Neural cell (in vitro differentiated cells): ENCODE data around the gene ACSS2. TPM values are rescaled to one million over a fixed set of nuclear protein-coding genes. Genes with fewer than 3 reads are reported as not detected.

Experiments
- H2AFZ ChIP-seq: fragments of 200-600, 300-800 bp; sonication (generic), shearing (Covaris generic); 2 replicates; pipeline ENCODE4 v1.6.0; 2014; ENCODE audit warnings: low read depth, mild to moderate bottlenecking, antibody characterized with exemption, low read length, moderate library complexity
- H3F3A ChIP-seq: fragments of 200-600 bp; shearing (Covaris generic); 2 replicates; pipeline ENCODE4 v1.6.1; 2016; ENCODE audit warnings: mild to moderate bottlenecking, moderate library complexity, mixed read lengths, antibody characterized with exemption, low read length; ENCODE audit not compliant: insufficient read depth, poor library complexity, severe bottlenecking
- H3K27ac ChIP-seq: fragments of 200-600, 300-800 bp; sonication (generic), shearing (Covaris generic); 2 replicates; pipeline ENCODE4 v1.5.1; 2014; ENCODE audit warnings: mild to moderate bottlenecking, low read length, moderate library complexity
- H3K27me3 ChIP-seq: fragments of 300-800, 200-600 bp; sonication (generic), shearing (Covaris generic); 2 replicates; pipeline ENCODE4 v1.6.0; 2014; ENCODE audit warnings: mild to moderate bottlenecking, low read depth, low read length, moderate library complexity; ENCODE audit not compliant: insufficient read depth
- H3K36me3 ChIP-seq: fragments of 300-800, 200-600 bp; sonication (generic), shearing (Covaris generic); 2 replicates; pipeline ENCODE4 v1.5.1; 2014; ENCODE audit warnings: mild to moderate bottlenecking, antibody characterized with exemption, low read length, moderate library complexity; ENCODE audit not compliant: insufficient read depth
- H3K4me2 ChIP-seq: fragments of 300-800, 200-600 bp; sonication (generic), shearing (Covaris generic); 2 replicates; pipeline ENCODE4 v1.6.0; 2014; ENCODE audit warnings: mild to moderate bottlenecking, low read length
- H3K4me3 ChIP-seq: fragments of 300-800, 200-600 bp; sonication (generic), shearing (Covaris generic); 2 replicates; pipeline ENCODE4 v1.5.1; 2014; ENCODE audit warnings: mild to moderate bottlenecking, low read length, moderate library complexity
- H3K79me2 ChIP-seq: fragments of 200-600 bp; shearing (Covaris generic); replicated peaks from 2 replicates; pipeline ENCODE4 v1.6.0; 2014; ENCODE audit warnings: mild to moderate bottlenecking, low read length, moderate library complexity; ENCODE audit not compliant: insufficient read depth
- H3K9ac ChIP-seq: fragments of 300-800, 200-600 bp; sonication (generic), shearing (Covaris generic); 2 replicates; pipeline ENCODE4 v1.6.1; 2016; ENCODE audit warnings: mild to moderate bottlenecking, low read length, mixed read lengths
- H3K9me2 ChIP-seq: fragments of 200-600 bp; shearing (Covaris generic); 2 replicates; pipeline ENCODE4 v1.6.1; 2016; ENCODE audit warnings: mild to moderate bottlenecking, low read length, mixed read lengths; ENCODE audit not compliant: insufficient read depth
- H3K9me3 ChIP-seq: fragments of 200-600, 300-800 bp; sonication (generic), shearing (Covaris generic); 2 replicates; pipeline ENCODE4 v1.6.1; 2016; ENCODE audit warnings: mild to moderate bottlenecking, mixed run types, low read length, moderate library complexity, mixed read lengths
- H4K20me1 ChIP-seq: fragments of 200-600 bp; shearing (Covaris generic); 2 replicates; pipeline ENCODE4 v1.6.1; 2016; ENCODE audit warnings: mild to moderate bottlenecking, mixed run types; ENCODE audit not compliant: insufficient read depth
- EP300 ChIP-seq: fragments of 450-650 bp; conservative IDR thresholded peaks from 2 replicates; pipeline ENCODE4 v1.6.1; 2014; ENCODE audit warnings: antibody characterized with exemption, mild to moderate bottlenecking, moderate library complexity; ENCODE audit not compliant: poor library complexity, severe bottlenecking
- EZH2 ChIP-seq: fragments of 200-600, 300-800 bp; shearing (Covaris generic), sonication (generic); IDR thresholded peaks from 2 replicates; pipeline ENCODE4 v1.6.1; 2014; ENCODE audit warnings: antibody characterized with exemption, low read length, borderline replicate concordance, mild to moderate bottlenecking; ENCODE audit not compliant: insufficient read depth, poor library complexity, severe bottlenecking
- MXI1 ChIP-seq: fragments of 450-650 bp; conservative IDR thresholded peaks from 2 replicates; pipeline ENCODE4 v1.6.1; 2014; ENCODE audit warnings: antibody characterized with exemption, mild to moderate bottlenecking; ENCODE audit not compliant: poor library complexity, severe bottlenecking
- POLR2AphosphoS5 ChIP-seq: IDR thresholded peaks from 2 replicates; pipeline ENCODE4 v1.6.1; 2012
- RAD21 ChIP-seq: fragments of 450-650 bp; conservative IDR thresholded peaks from 2 replicates; pipeline ENCODE4 v1.6.1; 2014; ENCODE audit warnings: antibody characterized with exemption, mild to moderate bottlenecking, moderate library complexity
- SMC3 ChIP-seq: fragments of 450-650 bp; conservative IDR thresholded peaks from 2 replicates; pipeline ENCODE4 v1.6.1; 2014; ENCODE audit warnings: antibody characterized with exemption, mild to moderate bottlenecking, moderate library complexity; ENCODE audit not compliant: poor library complexity
- TAF1 ChIP-seq: IDR thresholded peaks from 2 replicates; pipeline ENCODE4 v1.6.1; 2012; ENCODE audit warnings: low read depth
- polyA plus RNA-seq: library from polyadenylated mRNA; depleted of rRNA; stranded (reverse); fragments of >200 nt; gene quantifications from 2 replicates; pipeline ENCODE4 v1.2.3, GENCODE V29; 2014
- TF ChIP-seq, protein P1 (sequence below): IDR thresholded peaks from 2 replicates; pipeline ENCODE4 v1.6.1; 2012; ENCODE audit warnings: borderline replicate concordance
- TF ChIP-seq, protein P2 (sequence below): fragments of 450-650 bp; IDR thresholded peaks from 2 replicates; pipeline ENCODE4 v1.5.1; 2014; ENCODE audit warnings: antibody characterized with exemption, mild to moderate bottlenecking, moderate library complexity; ENCODE audit not compliant: poor library complexity, severe bottlenecking

Gene ACSS2
- polyA plus RNA-seq, 1 donor from 2014 or later, result 12.3 TPM

DNA sequence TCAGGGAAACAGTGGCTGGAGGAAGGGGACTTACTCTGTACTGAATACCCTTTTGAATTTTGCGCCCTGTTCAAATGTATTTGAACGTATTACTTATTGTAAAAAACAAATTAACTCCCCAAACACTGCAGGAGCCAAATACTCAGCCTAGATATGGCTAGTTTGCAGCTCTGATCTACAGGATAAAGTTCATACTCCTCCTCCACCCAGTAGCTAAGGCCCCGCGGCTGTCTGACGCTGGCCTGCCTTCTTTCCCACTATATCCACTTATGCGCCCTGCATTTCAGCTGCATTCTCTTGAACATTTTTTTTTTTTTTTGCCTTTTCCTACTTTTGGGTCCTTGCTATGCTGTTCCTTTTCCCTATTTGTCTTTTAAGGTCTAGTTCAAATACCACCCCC lies 72.7 kb downstream of the ACSS2 start:
- Histone ChIP-seq H3K27ac (no peak overlapping the region), H3K9ac (no peak overlapping the region), H3K9me3 (no peaks in the 10 kb centered on the region), H3K36me3 (no peaks in the 10 kb centered on the region), H3K79me2 (no peaks in the 10 kb centered on the region), H2AFZ (no peak overlapping the region), H3K4me3 (no peak overlapping the region), H3K4me2 (no peak overlapping the region), H3K9me2 (no peaks in the 10 kb centered on the region), H3K27me3 (no peaks in the 10 kb centered on the region), H3F3A (no peaks in the 10 kb centered on the region), H4K20me1 (no peaks in the 10 kb centered on the region)
- TF ChIP-seq, protein P1, sequence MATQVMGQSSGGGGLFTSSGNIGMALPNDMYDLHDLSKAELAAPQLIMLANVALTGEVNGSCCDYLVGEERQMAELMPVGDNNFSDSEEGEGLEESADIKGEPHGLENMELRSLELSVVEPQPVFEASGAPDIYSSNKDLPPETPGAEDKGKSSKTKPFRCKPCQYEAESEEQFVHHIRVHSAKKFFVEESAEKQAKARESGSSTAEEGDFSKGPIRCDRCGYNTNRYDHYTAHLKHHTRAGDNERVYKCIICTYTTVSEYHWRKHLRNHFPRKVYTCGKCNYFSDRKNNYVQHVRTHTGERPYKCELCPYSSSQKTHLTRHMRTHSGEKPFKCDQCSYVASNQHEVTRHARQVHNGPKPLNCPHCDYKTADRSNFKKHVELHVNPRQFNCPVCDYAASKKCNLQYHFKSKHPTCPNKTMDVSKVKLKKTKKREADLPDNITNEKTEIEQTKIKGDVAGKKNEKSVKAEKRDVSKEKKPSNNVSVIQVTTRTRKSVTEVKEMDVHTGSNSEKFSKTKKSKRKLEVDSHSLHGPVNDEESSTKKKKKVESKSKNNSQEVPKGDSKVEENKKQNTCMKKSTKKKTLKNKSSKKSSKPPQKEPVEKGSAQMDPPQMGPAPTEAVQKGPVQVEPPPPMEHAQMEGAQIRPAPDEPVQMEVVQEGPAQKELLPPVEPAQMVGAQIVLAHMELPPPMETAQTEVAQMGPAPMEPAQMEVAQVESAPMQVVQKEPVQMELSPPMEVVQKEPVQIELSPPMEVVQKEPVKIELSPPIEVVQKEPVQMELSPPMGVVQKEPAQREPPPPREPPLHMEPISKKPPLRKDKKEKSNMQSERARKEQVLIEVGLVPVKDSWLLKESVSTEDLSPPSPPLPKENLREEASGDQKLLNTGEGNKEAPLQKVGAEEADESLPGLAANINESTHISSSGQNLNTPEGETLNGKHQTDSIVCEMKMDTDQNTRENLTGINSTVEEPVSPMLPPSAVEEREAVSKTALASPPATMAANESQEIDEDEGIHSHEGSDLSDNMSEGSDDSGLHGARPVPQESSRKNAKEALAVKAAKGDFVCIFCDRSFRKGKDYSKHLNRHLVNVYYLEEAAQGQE, result no peak
- TF ChIP-seq TAF1 (no peak), EZH2 (no peak), POLR2AphosphoS5 (no peak), RAD21 (no peak), MXI1 (no peak), SMC3 (no peak), EP300 (no peak)
- TF ChIP-seq, protein P2, sequence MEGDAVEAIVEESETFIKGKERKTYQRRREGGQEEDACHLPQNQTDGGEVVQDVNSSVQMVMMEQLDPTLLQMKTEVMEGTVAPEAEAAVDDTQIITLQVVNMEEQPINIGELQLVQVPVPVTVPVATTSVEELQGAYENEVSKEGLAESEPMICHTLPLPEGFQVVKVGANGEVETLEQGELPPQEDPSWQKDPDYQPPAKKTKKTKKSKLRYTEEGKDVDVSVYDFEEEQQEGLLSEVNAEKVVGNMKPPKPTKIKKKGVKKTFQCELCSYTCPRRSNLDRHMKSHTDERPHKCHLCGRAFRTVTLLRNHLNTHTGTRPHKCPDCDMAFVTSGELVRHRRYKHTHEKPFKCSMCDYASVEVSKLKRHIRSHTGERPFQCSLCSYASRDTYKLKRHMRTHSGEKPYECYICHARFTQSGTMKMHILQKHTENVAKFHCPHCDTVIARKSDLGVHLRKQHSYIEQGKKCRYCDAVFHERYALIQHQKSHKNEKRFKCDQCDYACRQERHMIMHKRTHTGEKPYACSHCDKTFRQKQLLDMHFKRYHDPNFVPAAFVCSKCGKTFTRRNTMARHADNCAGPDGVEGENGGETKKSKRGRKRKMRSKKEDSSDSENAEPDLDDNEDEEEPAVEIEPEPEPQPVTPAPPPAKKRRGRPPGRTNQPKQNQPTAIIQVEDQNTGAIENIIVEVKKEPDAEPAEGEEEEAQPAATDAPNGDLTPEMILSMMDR, result no peak

GRCh38 chr20:34951252-34951651 lies 74.8 kb downstream of the ACSS2 start:
- Histone ChIP-seq H2AFZ (no peak overlapping the region), H3K9me2 (no peaks in the 10 kb centered on the region), H3K27ac (no peak overlapping the region), H3K4me3 (no peak overlapping the region), H3F3A (no peaks in the 10 kb centered on the region), H3K27me3 (no peaks in the 10 kb centered on the region), H3K36me3 (no peaks in the 10 kb centered on the region), H4K20me1 (no peaks in the 10 kb centered on the region), H3K9me3 (no peaks in the 10 kb centered on the region), H3K79me2 (no peaks in the 10 kb centered on the region), H3K4me2 (no peak overlapping the region), H3K9ac (no peak overlapping the region)
- no peak for TF ChIP-seq EZH2
- TF ChIP-seq TAF1, result no peak
- no peak for TF ChIP-seq RAD21
- no peak for TF ChIP-seq SMC3
- no peak for TF ChIP-seq EP300
- TF ChIP-seq MXI1, result no peak
- TF ChIP-seq, protein P2, result no peak
- TF ChIP-seq, protein P1, result no peak
- no peak for TF ChIP-seq POLR2AphosphoS5
